Measurements from ENCODE around the gene SLC6A16. TPM values are rescaled to one million over a fixed set of nuclear protein-coding genes. Genes with fewer than 3 reads are reported as not detected.
A peak's percentile ranks its signal among the peaks of the same experiment; 100 is the strongest.

SLC6A16 gene
- polyA plus RNA-seq, 1 donor = 0.61 TPM

DNA sequence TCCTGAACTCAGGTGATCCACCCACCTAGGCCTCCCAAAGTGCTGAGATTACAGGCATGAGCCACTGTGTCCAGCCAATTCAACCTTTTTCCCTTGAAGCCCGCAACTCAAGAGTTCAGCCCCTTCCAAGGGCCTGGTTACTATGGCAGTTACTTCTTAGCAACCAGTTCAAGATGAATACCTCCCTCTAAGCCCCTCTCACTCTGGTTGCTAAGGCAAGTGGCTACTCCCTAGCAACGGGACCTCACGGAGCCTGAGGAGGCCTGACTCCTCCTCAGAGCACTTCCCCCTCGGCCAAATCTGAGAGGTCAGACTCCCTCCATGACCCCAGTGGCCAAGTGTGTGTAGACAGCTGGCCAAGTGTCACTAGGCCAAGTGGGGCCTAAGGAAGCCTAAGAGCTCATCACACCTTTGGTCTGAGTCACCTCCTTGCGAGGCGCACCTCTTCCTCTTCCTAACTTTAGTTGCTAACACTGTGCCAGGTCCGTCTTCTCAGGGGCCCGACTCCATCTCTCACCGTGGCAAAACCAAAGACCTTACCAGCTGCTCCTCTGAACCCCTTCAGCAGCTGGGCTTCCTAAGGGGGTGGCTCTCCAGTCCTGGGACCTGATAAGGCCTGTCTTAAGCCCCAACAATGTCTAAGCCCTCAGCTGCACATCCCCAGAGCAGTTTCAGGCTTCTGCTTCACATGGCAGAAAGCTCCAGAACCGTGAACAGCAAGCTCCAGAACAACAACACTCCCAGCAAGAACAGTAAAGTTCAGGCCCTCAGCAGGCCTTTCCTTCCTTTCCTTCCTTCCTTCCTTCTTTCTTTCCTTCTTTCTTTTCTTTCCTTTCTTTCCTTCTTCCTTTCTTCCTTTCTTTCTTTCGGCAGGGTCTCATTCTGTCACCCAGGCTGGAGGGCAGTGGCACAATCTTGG is 19.8 kb upstream of the SLC6A16 start:
- no peaks in the 10 kb centered on the region for H3K9me3 ChIP-seq (ENCODE audit: control insufficient read depth, low read depth, low read length)
- H3K36me3 ChIP-seq (ENCODE audit: control insufficient read depth, insufficient read depth, low read length) = peaks cover 28% of the 10 kb centered on the region
- H3K27me3 ChIP-seq (ENCODE audit: control insufficient read depth, insufficient read depth, low read length) = peaks cover 14% of the 10 kb centered on the region
- H3K4me1 ChIP-seq (ENCODE audit: control insufficient read depth, insufficient read depth, low read length) = no peaks in the 10 kb centered on the region
- DNase-seq = no peak
- no peak overlapping the region for H3K4me3 ChIP-seq (ENCODE audit: low read length)
- H3K27ac ChIP-seq (ENCODE audit: low read length) = no peak overlapping the region
- whole genome bisulfite sequencing (ENCODE audit: insufficient coverage, low lambda C conversion rate) = 87% methylated on average over 2 of the region's 11 CpGs

DNA sequence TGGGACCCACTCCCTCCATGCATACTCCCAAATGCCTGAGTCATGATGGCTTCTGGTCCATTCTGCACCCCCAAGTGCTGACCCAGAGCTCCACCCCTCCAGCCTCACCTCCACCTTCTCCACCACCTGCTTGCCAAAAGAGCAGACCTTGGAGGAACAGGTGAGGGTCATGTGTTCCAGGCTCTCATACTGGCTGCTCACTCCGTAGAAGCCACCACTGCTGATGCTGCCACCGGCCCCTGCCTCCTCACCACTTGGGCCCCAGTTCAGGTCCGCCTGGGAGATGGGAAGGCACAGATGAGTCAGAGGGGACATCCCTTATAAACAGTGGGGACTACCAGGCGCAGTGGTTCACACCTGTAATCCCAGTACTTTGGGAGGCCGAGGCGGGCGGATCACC is 18.1 kb upstream of the SLC6A16 start:
- Histone ChIP-seq H3K36me3 (ENCODE audit: control insufficient read depth, insufficient read depth, low read length) (peaks cover 26% of the 10 kb centered on the region), H3K27me3 (ENCODE audit: control insufficient read depth, insufficient read depth, low read length) (peaks cover 30% of the 10 kb centered on the region), H3K4me3 (ENCODE audit: low read length) (no peak overlapping the region), H3K27ac (ENCODE audit: low read length) (no peak overlapping the region), H3K4me1 (ENCODE audit: control insufficient read depth, insufficient read depth, low read length) (peaks cover 4% of the 10 kb centered on the region), H3K9me3 (ENCODE audit: control insufficient read depth, low read depth, low read length) (peaks cover 8% of the 10 kb centered on the region)
- WGBS (ENCODE audit: insufficient coverage, low lambda C conversion rate) = no CpG with 5 or more reads among the region's 7 CpGs
- no peak for DNase-seq

DNA sequence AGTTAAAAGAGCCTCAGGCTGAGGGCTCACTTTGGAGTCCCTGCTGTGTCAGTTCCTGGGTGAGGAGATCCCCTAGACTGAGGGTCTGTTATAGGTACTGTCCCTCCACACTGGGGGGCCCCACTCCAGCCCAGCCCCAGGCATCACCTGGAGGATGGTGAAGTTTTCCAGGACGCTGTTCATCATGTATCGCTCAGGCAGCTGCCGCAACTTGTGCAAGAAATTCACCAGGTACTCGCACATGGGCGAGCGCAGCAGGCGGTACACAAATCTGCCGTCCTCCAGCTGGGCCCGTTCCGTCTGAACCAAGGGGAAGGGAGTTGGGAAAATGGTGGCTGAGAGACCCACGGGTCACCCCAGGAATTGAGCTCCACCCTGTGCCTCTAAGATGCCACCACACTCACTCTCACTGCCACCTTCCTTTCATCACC is 17.3 kb upstream of the SLC6A16 start:
- H3K36me3 ChIP-seq (ENCODE audit: control insufficient read depth, insufficient read depth, low read length) = peaks cover 19% of the 10 kb centered on the region
- H3K4me1 ChIP-seq (ENCODE audit: control insufficient read depth, insufficient read depth, low read length) = peaks cover 4% of the 10 kb centered on the region
- H3K4me3 ChIP-seq (ENCODE audit: low read length) = no peak overlapping the region
- WGBS (ENCODE audit: insufficient coverage, low lambda C conversion rate) = no CpG with 5 or more reads among the region's 11 CpGs
- peaks cover 8% of the 10 kb centered on the region for H3K9me3 ChIP-seq (ENCODE audit: control insufficient read depth, low read depth, low read length)
- no peak overlapping the region for H3K27ac ChIP-seq (ENCODE audit: low read length)
- DNase-seq = no peak
- H3K27me3 ChIP-seq (ENCODE audit: control insufficient read depth, insufficient read depth, low read length) = peaks cover 38% of the 10 kb centered on the region

DNA sequence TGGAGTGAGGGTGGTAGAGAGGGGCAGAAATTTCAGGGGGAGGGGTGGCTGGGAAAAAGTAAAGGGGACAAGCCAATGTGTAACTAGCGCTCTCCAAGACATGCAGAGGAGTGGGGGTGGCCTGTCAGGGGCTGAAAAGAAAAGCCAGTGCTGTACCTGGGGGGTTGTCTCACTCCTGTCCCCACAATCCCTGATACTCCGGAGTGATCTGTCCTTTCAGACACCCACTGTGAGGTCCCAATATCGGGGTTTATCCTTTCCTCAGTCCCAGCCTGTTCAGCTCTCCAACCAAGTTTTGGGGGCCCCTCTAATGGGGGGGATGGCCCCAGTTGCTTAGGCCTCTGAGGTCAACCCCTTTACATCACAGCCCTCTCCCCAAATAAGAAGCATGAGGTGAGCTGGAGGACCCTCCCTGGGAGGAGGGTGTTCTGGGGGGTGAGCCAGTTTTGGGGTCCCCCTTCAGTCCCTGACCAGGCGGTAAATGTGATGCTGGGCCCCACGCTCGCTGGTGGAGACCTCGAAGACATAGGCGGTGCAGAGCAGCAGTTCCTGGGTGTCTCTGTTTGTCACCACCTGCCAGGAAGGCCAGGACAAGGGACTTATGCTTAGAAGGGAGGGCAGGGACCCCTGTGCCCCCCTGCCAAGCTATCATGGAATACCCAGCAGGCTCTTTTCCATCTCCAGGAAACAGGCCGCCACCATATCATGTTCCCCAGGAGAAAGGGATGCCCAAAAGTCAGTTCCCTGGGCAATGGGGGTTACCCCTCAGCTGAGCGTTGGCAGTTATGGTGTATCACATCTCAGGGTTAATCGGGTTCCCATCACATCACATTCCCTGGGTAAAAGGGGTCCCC is 16.1 kb upstream of the SLC6A16 start:
- no peak overlapping the region for H3K4me3 ChIP-seq (ENCODE audit: low read length)
- no peak for DNase-seq
- WGBS (ENCODE audit: insufficient coverage, low lambda C conversion rate) = no CpG with 5 or more reads among the region's 11 CpGs

DNA sequence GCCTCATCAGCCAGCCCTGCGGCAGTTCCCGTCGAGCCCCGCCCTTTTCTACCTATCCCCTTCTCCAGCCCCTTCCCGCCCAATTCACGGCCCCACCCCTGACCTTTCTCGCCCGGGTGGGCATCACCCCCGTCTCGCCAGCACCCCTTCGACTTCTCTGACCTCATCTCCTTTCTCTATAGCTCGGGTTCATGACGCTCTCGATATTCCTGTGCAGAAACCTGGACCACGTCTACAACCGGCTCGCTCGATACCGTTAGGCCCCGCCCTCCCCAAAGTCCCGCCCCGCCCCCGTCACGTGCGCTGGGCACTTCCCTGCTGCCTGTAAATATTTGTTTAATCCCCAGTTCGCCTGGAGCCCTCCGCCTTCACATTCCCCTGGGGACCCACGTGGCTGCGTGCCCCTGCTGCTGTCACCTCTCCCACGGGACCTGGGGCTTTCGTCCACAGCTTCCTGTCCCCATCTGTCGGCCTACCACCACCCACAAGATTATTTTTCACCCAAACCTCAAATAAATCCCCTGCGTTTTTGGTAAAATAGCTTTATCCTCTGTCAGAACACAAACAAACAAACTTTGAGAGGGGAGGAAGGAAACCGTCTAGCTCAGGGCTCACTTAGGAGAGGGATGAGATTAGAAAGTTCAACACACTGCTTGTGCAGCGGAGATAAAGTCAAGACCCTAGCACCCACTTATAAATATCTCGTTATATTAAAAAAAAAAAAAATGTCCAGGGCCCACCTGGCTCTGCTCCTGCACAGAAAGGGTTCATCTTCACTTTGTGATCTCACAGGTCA is 15.3 kb upstream of the SLC6A16 start:
- no peak overlapping the region for H3K4me3 ChIP-seq (ENCODE audit: low read length)
- peaks cover 15% of the 10 kb centered on the region for H3K36me3 ChIP-seq (ENCODE audit: control insufficient read depth, insufficient read depth, low read length)

More for the DNA sequence above, 16.1 kb upstream of the SLC6A16 start:
- Histone ChIP-seq H3K9me3 (ENCODE audit: control insufficient read depth, low read depth, low read length) (peaks cover 8% of the 10 kb centered on the region), H3K36me3 (ENCODE audit: control insufficient read depth, insufficient read depth, low read length) (peaks cover 19% of the 10 kb centered on the region), H3K27ac (ENCODE audit: low read length) (no peak overlapping the region), H3K4me1 (ENCODE audit: control insufficient read depth, insufficient read depth, low read length) (peaks cover 4% of the 10 kb centered on the region), H3K27me3 (ENCODE audit: control insufficient read depth, insufficient read depth, low read length) (peaks cover 47% of the 10 kb centered on the region)

DNA sequence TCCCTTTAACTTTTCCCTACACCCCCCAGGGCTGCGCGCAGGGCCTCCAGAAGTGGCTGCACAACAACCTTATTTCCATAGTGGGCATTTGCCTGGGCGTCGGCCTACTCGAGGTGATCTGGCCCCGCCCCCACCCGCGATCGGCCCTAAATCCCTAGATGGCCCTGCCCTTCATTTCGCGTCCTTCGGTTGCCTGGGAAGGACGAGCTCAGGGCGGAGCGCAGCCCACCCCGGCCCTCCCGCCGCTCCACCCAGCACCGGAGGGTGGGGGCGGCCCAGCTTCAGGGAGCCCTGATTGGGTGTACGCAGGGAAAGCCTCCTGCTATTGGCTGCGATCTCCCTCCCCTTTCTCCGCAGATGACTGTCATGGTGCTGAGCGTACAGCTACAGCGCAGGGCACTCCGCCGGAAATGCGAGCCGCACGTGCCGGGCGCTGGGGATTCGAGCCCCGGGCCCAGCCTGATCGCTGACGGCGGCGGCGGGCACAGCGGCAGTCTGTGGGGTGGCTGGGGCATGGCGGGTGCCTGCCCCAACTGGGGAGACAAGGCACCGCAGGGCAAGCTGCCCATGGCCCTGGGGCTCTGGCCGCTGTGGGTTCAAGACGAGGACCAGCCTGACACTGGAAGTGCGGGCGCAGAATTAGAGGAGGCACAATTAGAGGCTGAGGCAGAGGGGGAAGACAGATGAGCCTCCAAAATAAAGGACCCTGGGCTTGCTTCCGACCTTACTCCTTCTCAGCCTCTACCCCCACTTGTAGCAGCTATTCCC is 14.5 kb upstream of the SLC6A16 start:
- no peak overlapping the region for H3K27ac ChIP-seq (ENCODE audit: low read length)
- peaks cover 15% of the 10 kb centered on the region for H3K36me3 ChIP-seq (ENCODE audit: control insufficient read depth, insufficient read depth, low read length)
- H3K4me3 ChIP-seq (ENCODE audit: low read length) = peak overlapping the region; percentile 18
- H3K9me3 ChIP-seq (ENCODE audit: control insufficient read depth, low read depth, low read length) = peaks cover 8% of the 10 kb centered on the region
- no CpG with 5 or more reads among the region's 47 CpGs for WGBS (ENCODE audit: insufficient coverage, low lambda C conversion rate)
- H3K27me3 ChIP-seq (ENCODE audit: control insufficient read depth, insufficient read depth, low read length) = peaks cover 47% of the 10 kb centered on the region
- peak; percentile 67 for DNase-seq
- H3K4me1 ChIP-seq (ENCODE audit: control insufficient read depth, insufficient read depth, low read length) = peaks cover 4% of the 10 kb centered on the region

More for the DNA sequence above, 15.3 kb upstream of the SLC6A16 start:
- no peak for DNase-seq
- peaks cover 4% of the 10 kb centered on the region for H3K4me1 ChIP-seq (ENCODE audit: control insufficient read depth, insufficient read depth, low read length)
- H3K27ac ChIP-seq (ENCODE audit: low read length) = no peak overlapping the region
- no CpG with 5 or more reads among the region's 36 CpGs for WGBS (ENCODE audit: insufficient coverage, low lambda C conversion rate)
- H3K27me3 ChIP-seq (ENCODE audit: control insufficient read depth, insufficient read depth, low read length) = peaks cover 47% of the 10 kb centered on the region
- peaks cover 8% of the 10 kb centered on the region for H3K9me3 ChIP-seq (ENCODE audit: control insufficient read depth, low read depth, low read length)

GRCh38 chr19:49338691-49339300 is 13.8 kb upstream of the SLC6A16 start:
- Histone ChIP-seq H3K27me3 (ENCODE audit: control insufficient read depth, insufficient read depth, low read length) (peaks cover 47% of the 10 kb centered on the region), H3K4me3 (ENCODE audit: low read length) (peak overlapping the region; percentile 18), H3K27ac (ENCODE audit: low read length) (no peak overlapping the region), H3K9me3 (ENCODE audit: control insufficient read depth, low read depth, low read length) (peaks cover 9% of the 10 kb centered on the region), H3K36me3 (ENCODE audit: control insufficient read depth, insufficient read depth, low read length) (peaks cover 15% of the 10 kb centered on the region), H3K4me1 (ENCODE audit: control insufficient read depth, insufficient read depth, low read length) (peaks cover 4% of the 10 kb centered on the region)
- DNase-seq = peak in 1 of 2 donors; percentile 45
- 0% methylated on average over 1 of the region's 30 CpGs for WGBS (ENCODE audit: insufficient coverage, low lambda C conversion rate)

GRCh38 chr19:49338023-49338677 is 13.2 kb upstream of the SLC6A16 start:
- WGBS (ENCODE audit: insufficient coverage, low lambda C conversion rate) = no CpG with 5 or more reads among the region's 34 CpGs
- no peak overlapping the region for H3K27ac ChIP-seq (ENCODE audit: low read length)

More at GRCh38 chr19:49338023-49338677, 13.2 kb upstream of the SLC6A16 start:
- Histone ChIP-seq H3K4me3 (ENCODE audit: low read length) (no peak overlapping the region), H3K36me3 (ENCODE audit: control insufficient read depth, insufficient read depth, low read length) (peaks cover 14% of the 10 kb centered on the region), H3K4me1 (ENCODE audit: control insufficient read depth, insufficient read depth, low read length) (peaks cover 4% of the 10 kb centered on the region), H3K9me3 (ENCODE audit: control insufficient read depth, low read depth, low read length) (peaks cover 10% of the 10 kb centered on the region), H3K27me3 (ENCODE audit: control insufficient read depth, insufficient read depth, low read length) (peaks cover 47% of the 10 kb centered on the region)
- DNase-seq = no peak

All from large intestine (tissue), 3 donors.